Measurements from ENCODE around the gene MICAL2. TPM values are rescaled to one million over a fixed set of nuclear protein-coding genes. Genes with fewer than 3 reads are reported as not detected.

The MICAL2 gene
- total RNA-seq, 2 donors from 2014 or later, result 60.8 to 124 TPM

DNA sequence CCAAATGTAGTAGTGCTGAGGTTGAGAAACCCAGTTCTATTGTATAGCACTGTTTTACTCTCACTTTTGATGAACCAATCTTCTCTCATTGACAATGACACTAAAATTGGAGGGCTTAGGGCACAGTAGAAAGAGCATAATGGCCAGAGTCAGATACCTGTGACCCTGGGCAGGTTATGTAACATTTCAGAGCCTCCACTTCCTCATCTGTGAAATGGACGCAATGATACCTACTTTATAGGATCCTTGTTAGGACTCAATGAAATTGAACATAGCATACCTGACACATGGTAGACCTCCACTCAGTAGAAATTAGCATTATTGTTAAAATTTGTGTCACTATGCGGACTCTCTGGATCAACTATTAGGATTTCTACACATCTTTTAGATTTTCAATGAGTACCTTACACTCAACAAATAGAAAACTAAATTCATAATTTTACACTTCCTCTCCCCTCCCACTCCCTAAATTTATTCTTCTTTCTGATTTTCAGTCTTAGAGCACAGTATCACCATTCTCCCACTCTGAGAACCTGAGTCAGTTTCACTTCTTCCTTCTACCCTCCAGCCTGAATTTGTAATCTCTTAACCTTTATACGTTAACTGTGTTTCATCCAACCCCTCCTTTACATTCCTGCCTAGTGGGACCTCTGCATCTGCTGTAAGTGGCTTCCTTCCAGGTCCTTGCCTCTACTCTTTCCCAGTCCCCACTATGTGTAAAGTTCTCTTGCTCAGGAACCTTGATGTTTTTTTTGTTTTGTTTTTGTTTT lies 78.3 kb downstream of the MICAL2 start:
- DNase-seq (ENCODE audit: low spot score in 2 of 2) (no peak), ATAC-seq (peak; percentile 56 to 63)
- Mint-ChIP-seq H3K9me3 (no peaks in the 10 kb centered on the region), H3K36me3 (peaks cover 2 to 20% of the 10 kb centered on the region in 2 donors), H3K27ac (peak overlapping the region; percentile 32 to 84)

DNA sequence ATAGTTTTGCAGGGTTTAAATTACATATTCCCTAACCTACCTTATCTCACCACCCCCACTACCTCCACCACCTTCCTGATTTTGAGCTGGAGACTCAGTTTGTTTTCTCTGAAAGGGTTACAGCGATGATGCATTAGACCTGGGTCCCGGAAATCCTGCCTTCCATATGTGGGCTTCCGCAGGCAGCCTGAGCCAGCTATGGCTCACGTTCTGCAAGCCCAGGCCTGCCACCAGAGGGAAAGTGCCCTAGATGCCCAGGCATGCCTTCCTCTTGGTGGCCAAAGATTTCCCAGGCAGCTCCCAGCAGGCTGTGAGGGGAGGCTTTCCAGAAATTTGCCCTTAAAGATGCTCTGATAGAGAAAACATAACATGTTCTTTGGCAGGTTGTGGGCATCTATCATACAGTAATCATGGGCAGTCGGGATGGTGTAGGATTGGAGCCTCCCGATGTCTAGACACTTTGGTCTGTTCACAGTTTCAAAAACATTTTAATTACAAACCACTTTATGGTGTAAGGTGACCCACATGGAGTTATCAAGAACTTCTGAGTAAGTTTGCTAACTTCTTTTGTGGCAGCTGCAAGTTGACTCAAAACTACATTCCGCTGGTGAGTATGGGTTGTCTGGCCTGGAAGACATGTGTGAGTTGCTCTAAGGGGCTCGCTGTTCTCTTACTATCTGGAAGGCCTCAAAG lies 79.3 kb downstream of the MICAL2 start:
- ATAC-seq (peak; percentile 70 to 82), DNase-seq (ENCODE audit: low spot score in 2 of 2) (no peak)
- peaks cover 5 to 22% of the 10 kb centered on the region in 2 donors for H3K36me3 Mint-ChIP-seq

DNA sequence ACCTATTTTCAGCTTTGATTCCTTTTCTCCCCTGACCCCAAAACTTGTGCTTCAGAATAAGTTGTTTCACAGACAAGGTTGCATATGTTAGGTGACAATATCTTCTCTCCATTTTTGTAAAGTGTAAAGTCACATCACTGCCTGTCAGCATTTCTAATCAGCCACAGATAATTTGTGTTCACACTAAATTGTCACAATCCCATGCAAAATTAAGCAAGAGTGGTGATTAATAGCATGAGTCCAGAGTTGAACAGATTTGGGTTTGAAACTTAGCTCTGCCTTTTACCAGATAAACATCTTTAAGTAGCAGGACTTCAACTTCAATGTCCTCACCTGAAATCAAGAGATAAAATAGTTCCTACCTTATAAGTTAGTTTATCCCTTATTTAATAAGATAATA lies 80.1 kb downstream of the MICAL2 start:
- Mint-ChIP-seq H3K9me3 (no peaks in the 10 kb centered on the region), H3K36me3 (peaks cover 5 to 22% of the 10 kb centered on the region in 2 donors), H3K27ac (peak overlapping the region; percentile 32 to 41)
- DNase-seq (ENCODE audit: low spot score in 2 of 2) (no peak), ATAC-seq (no peak)

More for the DNA sequence above, 79.3 kb downstream of the MICAL2 start:
- H3K27ac Mint-ChIP-seq, result peak overlapping the region; percentile 32 to 92
- no peaks in the 10 kb centered on the region for H3K9me3 Mint-ChIP-seq

DNA sequence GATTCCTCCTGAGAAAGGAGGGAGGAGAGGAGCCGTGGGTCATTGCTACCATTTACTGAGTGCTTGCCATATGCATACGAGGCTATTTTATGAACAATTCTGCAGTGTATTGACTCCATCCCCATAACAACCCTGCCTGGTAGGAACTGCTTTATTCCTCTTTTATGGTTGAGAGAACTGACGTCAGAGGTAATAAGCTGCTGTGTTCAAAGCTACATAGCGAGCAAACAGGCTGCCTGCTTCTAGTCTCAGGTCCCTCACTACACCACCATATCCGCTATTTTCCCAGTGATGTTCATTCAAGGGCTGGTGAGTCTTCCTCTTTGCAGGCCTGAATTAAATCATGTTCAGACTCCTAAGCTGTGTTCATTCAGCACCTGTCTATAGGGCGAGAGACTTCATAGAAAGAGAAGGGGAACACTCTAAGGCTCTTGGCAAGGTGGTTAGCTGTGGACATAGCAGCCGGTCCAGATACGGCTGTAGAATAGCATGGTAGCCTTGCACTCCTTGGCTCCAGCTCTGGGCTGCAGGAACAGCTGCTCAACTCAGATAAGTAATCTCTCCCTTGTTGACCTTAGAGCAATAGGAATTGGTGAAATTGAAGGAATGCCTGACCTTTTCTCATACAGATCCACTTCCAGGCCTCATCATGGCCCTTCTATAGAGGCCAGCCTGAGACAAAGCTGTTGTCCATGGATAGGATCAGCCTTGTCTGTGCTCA lies 82.6 kb downstream of the MICAL2 start:
- H3K27ac Mint-ChIP-seq, result peak overlapping the region in 1 of 2 donors; percentile 40

DNA sequence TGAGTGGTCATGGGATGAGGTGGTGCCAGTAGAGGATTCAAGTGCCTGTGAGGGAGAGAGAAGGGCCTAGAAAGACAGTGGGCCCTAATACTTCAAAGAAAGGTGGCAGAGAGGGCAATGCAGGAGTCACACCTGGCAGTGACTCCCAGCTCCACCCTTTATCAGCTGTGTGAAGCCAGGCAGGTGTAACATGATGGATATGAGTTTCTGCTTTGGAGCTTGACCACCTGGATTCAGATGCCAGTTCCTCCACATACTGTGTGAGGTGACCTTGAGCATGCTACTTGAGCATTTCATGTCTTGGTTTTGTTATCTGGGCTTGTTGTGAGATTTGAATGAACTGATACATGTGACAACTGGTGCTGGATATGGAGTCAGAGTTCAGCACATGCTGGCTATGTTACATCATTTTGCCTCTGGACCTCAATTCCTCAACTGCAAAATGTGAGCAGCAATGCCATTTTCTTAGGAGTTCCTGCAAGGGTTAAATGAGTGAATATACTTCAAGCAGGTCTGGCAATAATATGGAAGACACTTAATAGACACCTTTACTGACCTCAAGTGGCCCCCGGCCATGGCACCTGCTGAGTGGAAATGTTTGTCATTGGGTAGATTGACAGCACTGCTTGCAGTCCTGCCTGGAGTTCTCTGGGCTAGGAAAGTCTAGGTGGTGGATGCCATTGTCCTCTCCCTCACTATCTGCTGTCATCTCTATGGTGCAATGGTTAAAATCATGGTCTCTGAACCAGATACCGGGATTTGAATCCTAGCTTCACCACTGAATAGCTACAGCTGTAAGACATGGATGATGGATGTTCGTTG lies 83.3 kb downstream of the MICAL2 start:
- H3K36me3 Mint-ChIP-seq, result peaks cover 31 to 44% of the 10 kb centered on the region in 2 donors
- ATAC-seq (no peak), DNase-seq (ENCODE audit: low spot score in 2 of 2) (no peak)
- H3K9me3 Mint-ChIP-seq, result no peaks in the 10 kb centered on the region
- H3K27ac Mint-ChIP-seq, result no peak overlapping the region

More for the DNA sequence above, 82.6 kb downstream of the MICAL2 start:
- DNase-seq (ENCODE audit: low spot score in 2 of 2) (no peak), ATAC-seq (no peak)
- no peaks in the 10 kb centered on the region for H3K9me3 Mint-ChIP-seq
- peaks cover 25 to 43% of the 10 kb centered on the region in 2 donors for H3K36me3 Mint-ChIP-seq

DNA sequence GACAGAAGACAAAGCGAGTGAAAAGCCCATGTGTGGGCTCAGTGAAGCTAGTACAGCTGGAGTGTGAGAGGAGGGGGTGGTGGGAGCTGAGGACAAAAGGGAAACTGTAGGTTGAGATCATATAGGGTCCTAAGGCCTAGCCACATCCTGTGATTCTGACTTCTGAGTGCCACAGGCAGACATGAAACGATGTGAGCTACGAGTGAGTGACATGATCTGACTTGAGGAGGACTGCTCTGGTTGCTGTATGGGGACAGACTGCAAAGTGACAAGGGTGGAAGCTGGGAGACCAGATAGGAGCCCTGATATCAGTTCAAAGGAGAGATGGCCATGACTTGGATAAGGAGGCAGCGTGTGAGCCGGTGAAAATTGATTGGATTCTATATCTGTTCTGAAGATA lies 85.4 kb downstream of the MICAL2 start:
- Mint-ChIP-seq H3K36me3 (peaks cover 31 to 48% of the 10 kb centered on the region in 2 donors), H3K9me3 (no peaks in the 10 kb centered on the region), H3K27ac (peak overlapping the region; percentile 88 to 97)
- DNase-seq (ENCODE audit: low spot score in 2 of 2) (no peak), ATAC-seq (peak; percentile 88 to 95)

DNA sequence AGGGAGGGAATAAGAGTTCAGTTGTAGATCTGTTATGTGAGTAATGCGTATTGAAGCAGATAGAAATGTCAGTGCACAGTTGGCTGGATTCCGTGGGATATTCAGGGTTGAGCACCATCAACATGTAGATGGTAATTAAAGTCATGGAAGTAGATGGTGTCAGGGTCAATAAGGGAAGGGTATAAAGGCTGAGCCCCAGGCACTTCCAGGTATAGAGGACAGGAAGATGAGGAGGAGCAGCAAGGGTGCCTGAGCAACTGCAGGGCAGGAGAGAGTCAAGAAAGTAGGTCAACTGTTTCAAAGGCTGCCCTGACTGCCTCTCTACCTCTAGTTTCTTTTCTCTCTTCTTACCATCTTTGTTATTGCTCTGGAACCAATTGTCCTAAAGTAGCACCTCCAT lies 85.9 kb downstream of the MICAL2 start:
- no peak for DNase-seq (ENCODE audit: low spot score in 2 of 2)
- Mint-ChIP-seq H3K27ac (peak overlapping the region; percentile 88 to 97), H3K9me3 (no peaks in the 10 kb centered on the region)

DNA sequence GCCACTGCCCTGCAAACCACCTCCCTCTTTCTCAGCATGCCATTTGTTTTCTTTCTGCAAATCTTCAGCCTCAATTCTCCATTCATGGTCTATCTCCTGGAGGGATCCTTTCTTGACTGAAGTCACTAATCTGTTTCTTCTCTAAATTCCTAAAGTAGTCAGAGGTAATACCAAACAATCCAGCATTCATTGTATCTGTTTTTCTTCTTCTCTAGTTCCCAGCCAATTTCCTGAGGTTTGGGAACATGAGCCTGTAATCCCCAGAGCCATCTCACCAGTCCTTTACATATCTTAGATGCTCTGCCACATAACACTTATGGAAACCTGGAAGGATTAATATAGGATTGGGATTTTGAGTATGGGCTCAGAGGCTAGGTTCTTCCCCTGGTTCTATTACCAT lies 86.5 kb downstream of the MICAL2 start:
- no peak for ATAC-seq

More for the DNA sequence above, 85.9 kb downstream of the MICAL2 start:
- peak; percentile 8 to 12 for ATAC-seq
- peaks cover 31 to 53% of the 10 kb centered on the region in 2 donors for H3K36me3 Mint-ChIP-seq

DNA sequence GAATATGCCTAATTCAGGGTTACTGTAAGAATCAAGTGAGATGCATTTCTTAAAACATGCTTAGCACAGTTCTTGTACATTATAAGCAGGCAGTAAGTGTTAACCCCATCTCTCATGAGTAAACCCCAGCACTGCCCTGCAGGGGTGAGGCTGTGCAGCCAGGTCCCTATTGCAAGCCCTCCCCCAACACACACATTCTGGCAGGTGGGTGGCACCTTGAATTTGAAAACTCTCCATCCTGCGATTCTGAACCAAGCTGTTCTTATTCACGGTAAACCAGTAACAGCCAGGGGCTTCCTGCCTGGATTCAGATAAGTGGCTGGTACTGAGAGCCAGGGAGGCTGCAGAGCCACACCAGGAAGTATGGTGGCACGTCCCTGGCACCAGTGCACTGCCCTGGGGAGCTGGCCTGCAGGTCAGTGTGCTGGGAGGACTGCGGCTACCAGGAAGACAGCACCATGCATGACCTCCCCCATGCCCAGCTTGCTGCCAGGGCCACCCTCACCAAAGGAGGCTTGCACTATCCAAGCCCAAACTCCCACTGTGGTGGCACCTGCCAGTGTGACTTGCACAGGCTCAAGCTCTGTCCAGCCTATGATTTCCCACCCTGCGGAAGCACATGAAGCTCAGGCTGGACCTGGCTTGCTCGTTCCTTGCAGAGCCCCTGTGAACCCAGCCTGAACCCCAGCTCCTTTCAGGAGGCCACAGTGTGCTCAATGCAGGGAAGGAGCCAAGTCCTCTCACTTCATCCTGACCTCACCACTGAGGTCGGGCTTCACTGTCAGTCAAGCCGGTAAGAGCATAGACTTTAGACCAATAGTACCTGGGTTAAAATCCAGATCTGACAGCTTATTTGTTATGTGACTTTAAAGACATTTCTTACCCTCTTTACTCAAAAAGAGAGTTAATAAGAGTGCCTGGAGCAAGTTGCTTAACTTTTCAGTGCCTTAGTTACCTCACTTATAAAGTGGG lies 88.1 kb downstream of the MICAL2 start:
- peaks cover 0 to 4% of the 10 kb centered on the region in 2 donors for H3K9me3 Mint-ChIP-seq
- peak; percentile 14 to 34 for ATAC-seq
- no peak for DNase-seq (ENCODE audit: low spot score in 2 of 2)
- H3K36me3 Mint-ChIP-seq, result peaks cover 34 to 59% of the 10 kb centered on the region in 2 donors
- peak overlapping the region; percentile 11 to 33 for H3K27ac Mint-ChIP-seq

More for the DNA sequence above, 86.5 kb downstream of the MICAL2 start:
- DNase-seq (ENCODE audit: low spot score in 2 of 2), result no peak
- H3K36me3 Mint-ChIP-seq, result peaks cover 31 to 55% of the 10 kb centered on the region in 2 donors
- peak overlapping the region; percentile 88 to 97 for H3K27ac Mint-ChIP-seq
- no peaks in the 10 kb centered on the region for H3K9me3 Mint-ChIP-seq

DNA sequence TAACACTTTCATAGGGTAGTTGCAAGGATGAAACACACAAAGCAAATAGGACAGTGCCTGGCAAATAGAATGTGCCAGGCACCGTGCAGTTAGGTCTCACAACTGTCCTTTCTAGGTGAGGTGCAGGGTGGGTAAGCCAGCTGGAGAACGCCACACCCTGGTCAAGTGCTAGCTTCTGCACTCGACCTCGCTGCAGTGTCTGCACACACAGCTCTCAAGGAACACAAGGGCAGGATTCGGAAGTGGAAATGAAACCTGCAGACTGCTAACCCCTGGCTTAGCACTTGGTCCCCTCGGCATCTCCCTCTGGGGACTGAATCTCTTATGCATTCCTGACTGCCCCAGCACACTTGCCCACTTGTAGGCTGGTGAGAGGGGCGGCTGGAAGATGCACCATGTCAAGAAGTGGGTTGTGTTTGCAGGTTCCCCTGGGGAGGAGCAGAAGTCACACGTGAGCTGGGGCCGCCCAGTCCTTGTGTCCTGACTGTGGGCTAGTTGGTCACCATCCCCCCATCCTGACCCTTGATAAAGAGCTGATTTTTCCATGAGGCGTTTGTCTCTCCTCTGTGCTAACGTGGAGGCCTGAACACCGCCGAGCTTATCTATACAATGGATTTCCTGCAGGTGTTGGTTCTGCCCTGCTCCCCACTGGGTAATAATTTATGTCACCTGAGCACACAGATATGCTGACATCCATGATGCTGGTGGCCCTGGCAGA lies 89.0 kb downstream of the MICAL2 start:
- no peak for DNase-seq (ENCODE audit: low spot score in 2 of 2)
- peak in 1 of 2 donors; percentile 23 for ATAC-seq
- H3K36me3 Mint-ChIP-seq, result peaks cover 37 to 63% of the 10 kb centered on the region in 2 donors
- H3K9me3 Mint-ChIP-seq, result peaks cover 0 to 8% of the 10 kb centered on the region in 2 donors
- H3K27ac Mint-ChIP-seq, result peak overlapping the region; percentile 22 to 33

DNA sequence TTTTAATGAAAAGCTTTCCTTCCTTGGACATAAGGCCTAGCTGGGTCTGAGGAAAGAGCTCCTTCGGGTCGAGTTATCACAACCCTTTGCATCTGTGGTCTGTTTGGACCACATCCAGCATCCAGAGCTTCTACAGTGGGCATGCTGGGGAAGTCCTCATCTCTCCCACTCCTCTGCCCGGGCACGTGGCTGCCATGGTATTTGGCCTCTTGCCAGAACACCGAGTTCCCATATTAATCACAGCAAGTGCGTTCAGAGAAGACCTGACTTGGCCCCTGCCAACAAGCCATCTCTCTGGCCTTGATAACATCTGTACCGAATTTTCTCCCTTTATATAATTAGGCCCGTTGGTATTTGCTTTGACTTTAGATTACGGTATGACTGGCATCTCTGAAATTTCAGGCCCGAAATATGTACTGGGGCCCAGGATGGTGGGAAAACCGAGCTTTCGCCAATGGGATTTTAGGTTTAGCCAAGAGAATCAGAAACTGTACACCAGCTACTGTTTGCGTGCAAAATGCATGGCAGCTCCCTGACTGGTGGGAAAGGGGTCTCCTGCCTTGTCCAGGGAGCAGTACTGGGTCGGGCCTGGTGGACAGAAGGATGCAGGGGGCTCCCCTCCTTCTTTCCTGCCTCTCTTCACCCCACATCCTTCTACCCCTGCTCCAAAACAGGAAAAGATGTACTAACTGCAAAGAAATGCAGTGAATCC lies 90.0 kb downstream of the MICAL2 start:
- no peak for ATAC-seq
- H3K27ac Mint-ChIP-seq, result peak overlapping the region in 1 of 2 donors; percentile 58
- no peak for DNase-seq (ENCODE audit: low spot score in 2 of 2)
- peaks cover 0 to 14% of the 10 kb centered on the region in 2 donors for H3K9me3 Mint-ChIP-seq
- H3K36me3 Mint-ChIP-seq, result peaks cover 47 to 74% of the 10 kb centered on the region in 2 donors

DNA sequence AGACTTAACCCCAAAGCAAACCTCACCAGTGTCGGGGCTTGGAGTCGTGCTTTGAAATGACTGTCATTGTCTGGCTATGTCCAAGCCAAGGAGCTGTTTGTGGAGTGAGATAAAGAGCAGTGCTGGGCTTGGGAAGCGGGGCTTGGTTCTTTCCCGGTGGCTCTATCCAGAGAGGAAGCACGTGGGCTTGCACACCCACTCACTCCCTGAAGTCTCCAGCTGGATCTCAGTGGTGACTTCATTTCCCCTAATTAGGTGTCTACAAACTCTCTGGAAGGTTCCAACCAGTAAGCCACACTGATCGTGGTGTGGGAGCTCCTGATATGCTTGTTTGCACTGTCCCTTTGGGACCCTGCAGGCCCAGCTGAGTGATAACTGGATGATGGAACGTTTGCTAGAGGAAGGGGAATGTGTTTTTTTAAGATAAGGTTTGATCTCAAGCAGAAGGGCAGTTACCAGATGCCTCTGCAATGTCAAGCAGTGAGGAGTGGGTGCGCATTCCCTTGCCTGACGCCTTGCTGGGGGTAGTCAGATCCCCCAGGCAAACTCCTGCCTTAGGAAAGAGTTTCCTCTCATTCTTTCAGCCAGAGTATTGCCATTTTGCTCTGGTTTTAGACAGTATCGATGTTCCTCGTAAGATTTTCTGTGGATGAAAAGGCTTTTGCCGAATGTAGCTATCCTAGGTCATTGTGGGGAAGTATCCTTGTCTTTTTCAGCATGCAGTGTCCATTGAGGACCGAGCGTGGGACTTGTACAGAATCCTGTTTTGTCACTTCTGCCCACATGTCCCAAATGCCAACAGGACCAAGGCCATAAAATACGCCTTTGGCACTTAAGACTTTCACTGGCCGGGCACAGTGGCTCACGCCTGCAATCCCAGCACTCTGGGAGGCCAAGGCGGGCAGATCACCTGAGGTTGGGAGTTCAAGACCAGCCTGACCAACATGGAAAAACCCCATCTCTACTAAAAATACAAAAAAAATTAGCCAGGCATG lies 90.9 kb downstream of the MICAL2 start:
- no peak for DNase-seq (ENCODE audit: low spot score in 2 of 2)
- peaks cover 0 to 14% of the 10 kb centered on the region in 2 donors for H3K9me3 Mint-ChIP-seq
- peak overlapping the region in 1 of 2 donors; percentile 58 for H3K27ac Mint-ChIP-seq
- ATAC-seq, result no peak
- peaks cover 49 to 76% of the 10 kb centered on the region in 2 donors for H3K36me3 Mint-ChIP-seq
